Measurements from ENCODE around the gene RBMS3.

The RBMS3 gene

DNA sequence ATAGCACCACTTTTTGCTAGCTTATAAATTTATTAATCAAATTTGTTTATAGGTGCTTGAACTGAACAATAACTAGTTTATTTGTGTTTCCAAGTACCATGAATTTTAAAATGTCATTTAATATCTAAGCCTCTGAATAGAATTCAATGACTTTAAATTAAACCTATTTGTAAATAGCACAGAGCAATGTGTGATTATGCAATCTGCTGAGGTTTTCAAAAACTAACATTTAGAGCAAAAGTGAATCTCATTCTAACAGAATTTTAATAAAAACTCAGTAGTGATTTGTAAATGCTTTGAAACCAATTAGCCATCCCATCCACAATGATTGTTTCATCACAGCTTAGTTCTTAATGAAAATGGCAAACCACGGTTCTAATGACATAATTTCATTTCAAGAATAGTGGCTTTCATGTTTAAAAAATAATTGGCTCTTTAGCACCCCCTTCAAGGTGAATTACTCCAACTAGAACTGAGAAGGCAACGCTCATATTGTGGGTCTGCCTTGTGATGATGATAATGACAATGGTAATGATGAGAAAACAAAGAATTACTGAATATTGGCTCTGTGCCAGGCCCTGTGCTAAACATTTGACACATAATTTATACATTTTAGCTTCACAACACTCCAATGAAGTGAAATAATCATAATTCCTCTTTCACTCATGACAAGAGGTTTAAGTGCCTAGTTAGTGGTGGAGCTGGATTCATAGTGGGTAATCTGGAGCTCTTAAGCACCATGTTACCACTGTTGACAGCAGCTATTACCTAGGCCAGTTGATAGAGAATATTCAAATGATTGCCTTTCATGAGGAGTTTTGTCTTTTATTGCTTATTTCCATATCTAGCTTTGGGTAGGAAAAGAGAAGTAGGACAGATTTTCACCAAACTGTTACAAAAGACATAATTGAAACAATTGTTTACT, 145.7 kb downstream of the RBMS3 start:
- Histone ChIP-seq H3K36me3 (ENCODE audit: insufficient read depth, low read length) (no peaks in the 10 kb centered on the region), H3K79me2 (ENCODE audit: control insufficient read depth, insufficient read depth, low read length, unreplicated experiment) (peaks cover 22% of the 10 kb centered on the region), H3K4me1 (ENCODE audit: control insufficient read depth, insufficient read depth, low read length, unreplicated experiment) (peaks cover 38% of the 10 kb centered on the region), H3K4me3 (ENCODE audit: low read depth, low read length) (no peak overlapping the region), H3K27ac (ENCODE audit: low read depth, low read length) (no peak overlapping the region), H3K27me3 (ENCODE audit: insufficient read depth, low read length) (no peaks in the 10 kb centered on the region), H2AFZ (ENCODE audit: low read length, unreplicated experiment) (no peak overlapping the region)

DNA sequence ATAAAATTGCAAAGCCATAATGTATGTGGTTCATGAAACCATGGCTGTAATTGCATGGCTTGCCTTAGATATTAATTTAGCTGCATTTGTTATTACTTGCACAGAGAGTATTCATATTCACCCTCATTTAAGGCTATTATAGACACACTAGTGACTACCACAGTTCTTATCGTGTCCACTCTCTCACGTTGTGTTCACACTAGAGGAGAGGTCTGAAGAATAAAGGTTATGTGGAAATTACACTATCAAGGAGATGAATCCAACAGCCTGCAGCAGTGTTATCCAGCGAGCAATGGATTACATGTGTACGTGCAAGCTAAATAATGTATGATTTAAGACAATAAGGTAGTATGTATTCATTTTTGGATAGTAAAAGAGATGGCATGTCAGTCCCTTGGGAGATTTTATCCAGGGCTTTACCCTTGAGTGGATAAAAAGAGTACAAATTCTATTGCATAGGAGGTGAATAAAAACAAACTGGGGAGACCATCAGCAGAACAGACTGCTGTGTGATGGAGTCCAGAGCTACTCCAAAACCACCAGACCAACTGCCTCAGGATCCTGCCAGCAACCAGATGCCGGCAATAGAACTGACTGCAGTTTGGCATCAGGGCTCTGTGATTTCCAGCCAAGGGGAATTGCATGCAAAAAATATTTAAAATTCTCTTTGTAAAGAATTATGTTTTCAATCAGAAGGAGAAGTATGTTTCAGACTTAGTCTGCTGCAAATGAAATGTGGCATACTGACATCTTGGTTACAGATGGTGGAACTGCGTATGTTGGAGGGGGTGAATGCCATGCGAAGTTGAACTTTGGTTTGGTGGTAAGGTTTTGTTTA, 146.6 kb downstream of the RBMS3 start:
- peaks cover 23% of the 10 kb centered on the region for H3K79me2 ChIP-seq (ENCODE audit: control insufficient read depth, insufficient read depth, low read length, unreplicated experiment)
- no peaks in the 10 kb centered on the region for H3K27me3 ChIP-seq (ENCODE audit: insufficient read depth, low read length)
- peaks cover 39% of the 10 kb centered on the region for H3K4me1 ChIP-seq (ENCODE audit: control insufficient read depth, insufficient read depth, low read length, unreplicated experiment)
- no peak overlapping the region for H2AFZ ChIP-seq (ENCODE audit: low read length, unreplicated experiment)
- no peaks in the 10 kb centered on the region for H3K36me3 ChIP-seq (ENCODE audit: insufficient read depth, low read length)
- H3K27ac ChIP-seq (ENCODE audit: low read depth, low read length) = no peak overlapping the region
- no peak overlapping the region for H3K4me3 ChIP-seq (ENCODE audit: low read depth, low read length)

DNA sequence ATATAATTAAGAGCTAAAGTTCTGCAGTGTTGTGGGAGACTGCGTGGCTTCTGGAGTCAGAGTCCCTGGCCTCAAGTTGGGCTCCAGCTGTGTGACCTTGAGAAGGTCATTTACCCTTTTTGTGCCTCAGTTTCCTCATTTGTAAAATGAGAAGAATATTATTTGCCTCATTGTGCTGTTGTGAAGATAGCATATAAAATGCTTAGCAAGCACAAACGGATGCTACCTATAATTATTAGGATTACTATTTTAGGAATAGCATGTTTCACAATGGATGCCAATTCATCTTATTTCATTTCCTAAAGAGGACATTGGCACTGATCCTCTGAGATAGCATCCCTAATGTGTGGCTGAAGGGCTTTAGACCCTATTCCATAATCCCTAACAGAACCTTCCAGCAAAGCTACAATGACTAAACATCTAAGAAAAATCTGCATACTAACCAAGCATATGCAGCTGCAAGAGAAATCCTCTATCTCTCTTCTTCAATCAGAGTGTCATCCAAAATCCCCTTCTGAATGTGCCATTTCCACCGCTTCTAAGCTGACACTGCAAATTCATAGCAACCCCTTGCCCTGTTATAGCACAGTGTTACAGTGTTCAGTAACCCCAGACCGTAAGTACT, 148.3 kb downstream of the RBMS3 start:
- H3K4me1 ChIP-seq (ENCODE audit: control insufficient read depth, insufficient read depth, low read length, unreplicated experiment) = peaks cover 46% of the 10 kb centered on the region
- H3K79me2 ChIP-seq (ENCODE audit: control insufficient read depth, insufficient read depth, low read length, unreplicated experiment) = peaks cover 26% of the 10 kb centered on the region
- H3K27ac ChIP-seq (ENCODE audit: low read depth, low read length) = no peak overlapping the region
- H3K27me3 ChIP-seq (ENCODE audit: insufficient read depth, low read length) = no peaks in the 10 kb centered on the region
- no peak overlapping the region for H2AFZ ChIP-seq (ENCODE audit: low read length, unreplicated experiment)
- H3K36me3 ChIP-seq (ENCODE audit: insufficient read depth, low read length) = no peaks in the 10 kb centered on the region
- no peak overlapping the region for H3K4me3 ChIP-seq (ENCODE audit: low read depth, low read length)

DNA sequence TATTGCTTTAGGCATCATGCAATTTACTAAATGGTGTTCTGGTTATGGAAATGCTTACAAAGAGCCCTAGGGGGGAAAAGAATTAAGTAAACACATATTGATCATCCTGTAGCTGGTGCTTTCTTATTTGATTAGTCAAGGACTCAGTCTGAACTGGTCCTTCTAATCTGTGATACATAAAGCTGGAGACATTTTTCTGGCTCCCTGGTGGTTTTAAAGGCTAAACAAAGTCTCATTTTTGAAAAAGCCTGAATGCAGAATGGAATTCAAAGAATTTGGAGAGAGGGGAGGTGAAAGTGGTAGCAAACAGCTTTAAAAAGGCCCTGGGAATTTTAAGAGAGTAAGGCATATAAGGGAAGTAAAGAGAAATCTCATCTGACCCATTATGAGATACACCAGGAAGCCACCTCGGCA, 149.7 kb downstream of the RBMS3 start:
- H3K79me2 ChIP-seq (ENCODE audit: control insufficient read depth, insufficient read depth, low read length, unreplicated experiment) = peaks cover 26% of the 10 kb centered on the region
- H2AFZ ChIP-seq (ENCODE audit: low read length, unreplicated experiment) = peak overlapping the region; percentile 47
- peak overlapping the region; percentile 39 for H3K4me3 ChIP-seq (ENCODE audit: low read depth, low read length)
- H3K4me1 ChIP-seq (ENCODE audit: control insufficient read depth, insufficient read depth, low read length, unreplicated experiment) = peaks cover 46% of the 10 kb centered on the region
- no peaks in the 10 kb centered on the region for H3K27me3 ChIP-seq (ENCODE audit: insufficient read depth, low read length)
- H3K36me3 ChIP-seq (ENCODE audit: insufficient read depth, low read length) = peaks cover 9% of the 10 kb centered on the region; the same call in 1 of the 2 replicates
- H3K27ac ChIP-seq (ENCODE audit: low read depth, low read length) = peak overlapping the region; percentile 84

DNA sequence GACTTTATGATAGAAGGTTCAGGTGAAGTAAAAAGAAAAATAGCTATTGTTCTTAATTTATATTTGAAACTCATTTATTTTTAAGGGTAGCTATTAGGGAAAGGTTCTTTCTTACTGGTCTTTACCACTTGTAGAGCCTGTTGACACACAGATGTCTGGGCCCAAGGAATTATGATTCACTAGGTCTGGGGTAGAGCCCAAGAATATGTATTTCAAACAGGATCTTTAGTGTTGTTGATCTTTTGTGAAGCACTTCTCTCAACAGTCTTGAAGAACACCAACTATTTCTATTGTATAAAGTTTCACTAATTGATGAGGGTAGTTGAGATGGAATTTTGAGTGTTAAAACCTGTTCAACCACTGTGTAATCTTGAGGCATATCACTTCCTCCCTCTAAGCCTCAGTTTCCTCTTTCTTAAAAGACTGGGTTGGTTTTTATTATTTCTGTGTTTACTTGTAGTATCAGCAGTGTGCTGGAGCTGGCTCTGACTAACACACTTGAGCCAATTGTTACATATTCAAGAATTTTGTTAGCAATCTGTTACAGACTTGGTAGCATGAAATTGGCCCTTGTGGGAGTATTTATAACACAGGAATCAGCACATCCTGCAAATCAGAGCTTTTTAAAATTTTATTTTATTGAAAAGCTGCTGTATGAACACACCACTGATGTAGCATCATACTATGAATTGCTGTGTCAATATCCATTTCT, 155.9 kb downstream of the RBMS3 start:
- peaks cover 11% of the 10 kb centered on the region for H3K79me2 ChIP-seq (ENCODE audit: control insufficient read depth, insufficient read depth, low read length, unreplicated experiment)
- no peaks in the 10 kb centered on the region for H3K27me3 ChIP-seq (ENCODE audit: insufficient read depth, low read length)
- H3K4me1 ChIP-seq (ENCODE audit: control insufficient read depth, insufficient read depth, low read length, unreplicated experiment) = peaks cover 8% of the 10 kb centered on the region
- H3K27ac ChIP-seq (ENCODE audit: low read depth, low read length) = no peak overlapping the region
- H3K36me3 ChIP-seq (ENCODE audit: insufficient read depth, low read length) = peaks cover 16% of the 10 kb centered on the region; the same call in 1 of the 2 replicates
- H2AFZ ChIP-seq (ENCODE audit: low read length, unreplicated experiment) = no peak overlapping the region
- H3K4me3 ChIP-seq (ENCODE audit: low read depth, low read length) = no peak overlapping the region

DNA sequence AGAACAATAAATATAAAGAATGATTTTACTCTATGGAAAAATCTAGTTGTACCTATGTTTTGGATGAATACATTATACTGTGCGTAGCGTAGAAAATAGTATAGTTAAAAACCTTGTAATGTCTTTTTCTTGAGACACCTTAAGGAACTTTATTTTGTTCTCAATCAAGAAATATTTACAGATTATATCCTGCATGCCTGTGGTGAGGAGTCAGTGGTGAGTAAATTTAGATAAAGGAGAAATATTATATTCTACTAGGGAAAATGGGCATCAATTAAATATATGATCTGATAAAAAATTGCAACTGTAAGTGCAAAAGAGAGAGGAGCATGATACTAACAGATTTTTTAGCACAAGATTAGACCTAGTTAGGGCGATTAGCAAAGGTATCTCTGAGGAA, 157.7 kb downstream of the RBMS3 start:
- Histone ChIP-seq H3K4me1 (ENCODE audit: control insufficient read depth, insufficient read depth, low read length, unreplicated experiment) (no peaks in the 10 kb centered on the region), H3K4me3 (ENCODE audit: low read depth, low read length) (no peak overlapping the region), H3K79me2 (ENCODE audit: control insufficient read depth, insufficient read depth, low read length, unreplicated experiment) (no peaks in the 10 kb centered on the region), H3K27ac (ENCODE audit: low read depth, low read length) (no peak overlapping the region), H2AFZ (ENCODE audit: low read length, unreplicated experiment) (no peak overlapping the region), H3K36me3 (ENCODE audit: insufficient read depth, low read length) (peaks cover 16% of the 10 kb centered on the region; the same call in 1 of the 2 replicates), H3K27me3 (ENCODE audit: insufficient read depth, low read length) (no peaks in the 10 kb centered on the region)

DNA sequence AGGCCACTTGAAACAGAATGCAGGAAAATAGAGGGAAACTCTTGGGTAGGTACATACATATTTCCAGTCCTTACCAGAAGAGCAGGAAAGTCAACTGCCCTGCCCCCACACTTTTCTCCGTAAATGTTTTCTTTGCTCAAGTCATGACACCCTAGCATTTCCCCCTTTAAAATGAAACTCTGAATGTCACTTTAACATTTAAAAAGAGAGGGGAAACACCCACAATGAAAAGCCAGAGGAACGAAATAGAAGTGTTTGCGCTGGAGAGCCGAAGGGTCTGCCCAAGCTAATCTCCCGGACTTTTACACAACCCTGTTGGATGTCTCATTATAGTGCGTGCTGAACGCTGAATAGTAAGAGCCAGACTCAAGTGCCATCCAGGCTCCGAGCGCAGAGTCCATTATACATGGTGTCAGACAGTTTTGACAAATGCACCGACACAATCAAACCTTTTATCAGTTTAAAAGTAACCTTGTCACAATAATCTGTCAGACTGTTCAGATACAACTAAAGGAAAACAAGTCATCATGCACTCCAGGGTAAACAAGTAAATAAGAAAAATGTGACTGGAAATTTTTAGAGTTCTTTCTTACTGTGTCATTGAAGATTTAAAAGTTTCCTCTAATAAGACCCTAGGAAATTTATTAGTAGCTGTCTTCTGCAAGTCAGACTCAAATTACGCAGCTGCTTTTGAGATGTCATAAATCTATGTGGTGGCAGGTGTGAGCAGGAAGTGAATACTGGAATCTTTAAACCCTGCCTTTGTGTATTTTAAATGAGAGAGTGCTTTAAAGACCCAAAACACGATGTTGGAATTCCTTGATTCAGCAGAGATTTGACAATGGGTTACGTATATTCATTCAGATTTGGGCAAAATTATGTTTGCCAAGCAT, 159.8 kb downstream of the RBMS3 start:
- no peaks in the 10 kb centered on the region for H3K4me1 ChIP-seq (ENCODE audit: control insufficient read depth, insufficient read depth, low read length, unreplicated experiment)
- H3K79me2 ChIP-seq (ENCODE audit: control insufficient read depth, insufficient read depth, low read length, unreplicated experiment) = no peaks in the 10 kb centered on the region
- no peak overlapping the region for H3K27ac ChIP-seq (ENCODE audit: low read depth, low read length)
- no peaks in the 10 kb centered on the region for H3K27me3 ChIP-seq (ENCODE audit: insufficient read depth, low read length)
- no peak overlapping the region for H3K4me3 ChIP-seq (ENCODE audit: low read depth, low read length)
- H2AFZ ChIP-seq (ENCODE audit: low read length, unreplicated experiment) = no peak overlapping the region
- H3K36me3 ChIP-seq (ENCODE audit: insufficient read depth, low read length) = peaks cover 12% of the 10 kb centered on the region; the same call in 1 of the 2 replicates

DNA sequence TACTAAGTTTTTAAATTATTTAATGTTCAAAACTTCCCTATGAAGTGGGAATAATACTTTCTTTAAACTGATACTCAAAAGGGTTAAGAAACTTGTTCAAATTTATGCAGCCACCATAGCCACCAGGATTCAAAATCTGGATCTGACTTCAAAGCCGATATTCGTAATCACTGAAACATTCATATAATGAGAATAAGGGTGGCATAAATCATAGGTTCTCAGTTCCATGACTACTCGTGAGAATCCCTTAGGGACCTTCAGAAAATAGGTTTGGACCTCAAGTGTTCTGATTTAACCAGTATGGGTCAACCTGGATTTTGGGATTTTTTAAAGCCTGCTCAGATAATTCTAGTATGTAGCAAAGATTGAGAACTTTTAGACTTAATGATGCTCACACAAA, 160.6 kb downstream of the RBMS3 start:
- no peak overlapping the region for H3K27ac ChIP-seq (ENCODE audit: low read depth, low read length)
- no peaks in the 10 kb centered on the region for H3K27me3 ChIP-seq (ENCODE audit: insufficient read depth, low read length)
- H3K4me3 ChIP-seq (ENCODE audit: low read depth, low read length) = no peak overlapping the region
- no peaks in the 10 kb centered on the region for H3K4me1 ChIP-seq (ENCODE audit: control insufficient read depth, insufficient read depth, low read length, unreplicated experiment)
- H3K36me3 ChIP-seq (ENCODE audit: insufficient read depth, low read length) = peaks cover 12% of the 10 kb centered on the region; the same call in 1 of the 2 replicates
- H2AFZ ChIP-seq (ENCODE audit: low read length, unreplicated experiment) = no peak overlapping the region
- no peaks in the 10 kb centered on the region for H3K79me2 ChIP-seq (ENCODE audit: control insufficient read depth, insufficient read depth, low read length, unreplicated experiment)

DNA sequence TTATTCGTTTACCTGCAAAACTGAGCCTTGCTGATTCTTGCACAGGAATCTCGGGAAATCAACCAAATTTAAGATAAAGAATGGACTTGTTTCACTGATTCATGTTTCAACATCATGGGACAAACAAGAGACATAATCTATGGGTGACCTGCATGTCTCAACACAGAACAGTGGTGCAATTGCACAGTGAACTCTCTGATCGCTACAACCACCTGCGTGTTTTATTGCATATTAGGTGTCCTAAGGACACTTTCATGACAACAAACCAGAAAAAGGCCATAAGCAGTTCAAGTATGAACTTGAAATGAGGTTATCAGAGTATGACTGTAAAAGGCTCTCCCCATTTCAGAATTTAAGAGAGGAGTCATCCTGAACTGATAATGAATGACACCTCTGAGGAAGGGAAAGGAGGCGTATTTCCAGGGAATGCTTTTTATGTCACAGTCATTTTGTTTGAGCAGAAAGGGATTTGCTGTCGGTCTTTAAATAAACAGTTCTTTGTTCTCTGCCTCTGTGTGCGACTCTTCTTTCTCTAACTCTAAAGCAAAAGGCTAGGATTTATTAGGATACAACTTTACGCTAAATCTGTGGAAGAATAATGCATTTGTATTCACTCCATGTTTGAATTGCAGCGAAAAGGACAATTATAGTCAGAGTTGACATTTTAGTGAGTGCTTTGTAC, 167.2 kb downstream of the RBMS3 start:
- no peak overlapping the region for H2AFZ ChIP-seq (ENCODE audit: low read length, unreplicated experiment)
- no peaks in the 10 kb centered on the region for H3K4me1 ChIP-seq (ENCODE audit: control insufficient read depth, insufficient read depth, low read length, unreplicated experiment)
- H3K27ac ChIP-seq (ENCODE audit: low read depth, low read length) = no peak overlapping the region
- H3K4me3 ChIP-seq (ENCODE audit: low read depth, low read length) = no peak overlapping the region
- no peaks in the 10 kb centered on the region for H3K79me2 ChIP-seq (ENCODE audit: control insufficient read depth, insufficient read depth, low read length, unreplicated experiment)
- H3K27me3 ChIP-seq (ENCODE audit: insufficient read depth, low read length) = no peaks in the 10 kb centered on the region
- H3K36me3 ChIP-seq (ENCODE audit: insufficient read depth, low read length) = peaks cover 6% of the 10 kb centered on the region; the same call in 1 of the 2 replicates
